ENCODE results near the gene TATDN3. TPM values are rescaled to one million over a fixed set of nuclear protein-coding genes. Genes with fewer than 3 reads are reported as not detected.

The TATDN3 gene
- total RNA-seq, 1 experiment from 2014 or later = 13.8 TPM

- Histone ChIP-seq H3K27ac (ENCODE audit: insufficient read length, low read depth, low read length) (no peak overlapping the region), H4K91ac (ENCODE audit: insufficient read length, low read depth, low read length) (no peak overlapping the region), H3K4me2 (ENCODE audit: insufficient read depth, insufficient read length, low read length) (no peak overlapping the region), H3K4ac (ENCODE audit: low read depth, low read length) (no peak overlapping the region), H4K8ac (replicated peaks; ENCODE audit: insufficient read length, low read depth, low read length) (no peak overlapping the region), H4K5ac (ENCODE audit: insufficient read length, low read depth, low read length) (no peak overlapping the region), H2AFZ (ENCODE audit: low read length) (no peak overlapping the region), H3K9ac (ENCODE audit: extremely low read depth, insufficient read length, low read length) (no peak overlapping the region), H2BK20ac (ENCODE audit: low read depth, low read length, poor library complexity, severe bottlenecking) (no peak overlapping the region), H3K56ac (ENCODE audit: insufficient read length, low read depth, low read length) (no peak overlapping the region), H3K14ac (ENCODE audit: insufficient read depth, low read length) (no peak overlapping the region), H3K18ac (ENCODE audit: insufficient read length, low read depth, low read length) (no peak overlapping the region), H2BK5ac (ENCODE audit: insufficient read length, low read length) (no peak overlapping the region), H2BK120ac (ENCODE audit: low read depth, low read length, poor library complexity, severe bottlenecking) (no peak overlapping the region), H3K79me2 (ENCODE audit: insufficient read depth, low read length) (no peaks in the 10 kb centered on the region), H3T11ph (ENCODE audit: low read length) (no peak overlapping the region), H4K20me1 (ENCODE audit: control insufficient read depth, insufficient read depth, insufficient read length) (no peaks in the 10 kb centered on the region), H2AK5ac (ENCODE audit: insufficient read length, low read length) (no peak overlapping the region), H2BK15ac (ENCODE audit: low read depth, low read length) (no peak overlapping the region), H3K4me1 (ENCODE audit: insufficient read depth, low read length) (no peaks in the 10 kb centered on the region), H3K27me3 (ENCODE audit: insufficient read depth, low read length) (no peaks in the 10 kb centered on the region), H3K79me1 (ENCODE audit: insufficient read depth, low read depth, low read length, poor library complexity, severe bottlenecking) (no peaks in the 10 kb centered on the region), H3K23ac (ENCODE audit: insufficient read length, low read depth, low read length) (no peak overlapping the region), H2BK12ac (ENCODE audit: insufficient read length, low read depth, low read length) (no peak overlapping the region), H3K9me3 (ENCODE audit: control insufficient read depth, low read depth, low read length) (no peaks in the 10 kb centered on the region), H3K23me2 (ENCODE audit: insufficient read length, low read depth, low read length, poor library complexity, severe bottlenecking) (no peaks in the 10 kb centered on the region)
- Mint-ChIP-seq H3K36me3 (ENCODE audit: insufficient read depth in 1 of 3, low read depth in 3 of 3) (peaks cover 3 to 8% (median 3%) of the 10 kb centered on the region in 3 experiments; a peak in 5 of 7 replicates), H3K9me3 (peaks cover 3 to 6% of the 10 kb centered on the region in 2 experiments), H3K27me3 (ENCODE audit: low read depth) (no peaks in the 10 kb centered on the region; the same call in 1 of the 2 replicates), H3K27ac (no peak overlapping the region; a peak in 1 of 7 replicates), H3K4me1 (peaks cover 5 to 6% of the 10 kb centered on the region in 2 experiments), H3K4me3 (no peak overlapping the region)
- no CpG with 5 or more reads among the region's 5 CpGs for WGBS (ENCODE audit: extremely low coverage, insufficient read length, low lambda C conversion rate)
- no peak for DNase-seq
- TF ChIP-seq CTCF (conservative IDR thresholded peaks at IDR 0.05) = no peak
Observed at GRCh38 chr1:212819726-212820125, 28.0 kb downstream of the TATDN3 start.
